MM.1S (cell line): Measurements from ENCODE around the gene REC8.

Source experiments
- DNase-seq: peaks from one replicate; pipeline ENCODE4 v3.0.0-alpha.2; 2015
- H2AFZ ChIP-seq: fragments of 300-600 bp; sonication (generic); 2 replicates; pipeline ENCODE4 v1.6.0; 2016; ENCODE audit warnings: antibody characterized with exemption, low read length
- H3F3A ChIP-seq: fragments of 300-600 bp; sonication (generic); 2 replicates; pipeline ENCODE4 v1.6.1; 2016; ENCODE audit warnings: mild to moderate bottlenecking, antibody characterized with exemption, low read length, moderate library complexity, mixed read lengths; ENCODE audit not compliant: insufficient read depth
- H3K27ac ChIP-seq: fragments of 300-600 bp; sonication (generic); 2 replicates; pipeline ENCODE4 v1.5.1; 2016; ENCODE audit warnings: mild to moderate bottlenecking, low read length
- H3K27me3 ChIP-seq: fragments of 300-600 bp; sonication (generic); replicated peaks from 2 replicates; pipeline ENCODE4 v1.6.0; 2016; ENCODE audit warnings: low read length; ENCODE audit not compliant: insufficient read depth
- H3K36me3 ChIP-seq: fragments of 300-600 bp; sonication (generic); replicated peaks from 2 replicates; pipeline ENCODE4 v1.6.1; 2016; ENCODE audit warnings: mild to moderate bottlenecking, low read length, mixed read lengths; ENCODE audit not compliant: insufficient read depth
- H3K4me1 ChIP-seq: fragments of 300-600 bp; sonication (generic); 2 replicates; pipeline ENCODE4 v1.6.1; 2016; ENCODE audit warnings: low read length, mixed read lengths
- H3K4me2 ChIP-seq: fragments of 300-600 bp; sonication (generic); 2 replicates; pipeline ENCODE4 v1.6.0; 2016; ENCODE audit warnings: low read depth, low read length
- H3K4me3 ChIP-seq: fragments of 300-600 bp; sonication (generic); 2 replicates; pipeline ENCODE4 v1.5.1; 2016; ENCODE audit warnings: low read length, mixed read lengths
- H3K79me2 ChIP-seq: fragments of 300-600 bp; sonication (generic); 2 replicates; pipeline ENCODE4 v1.6.1; 2016; ENCODE audit warnings: mixed run types, low read length, mixed read lengths
- H3K9ac ChIP-seq: fragments of 300-600 bp; sonication (generic); 2 replicates; pipeline ENCODE4 v1.6.1; 2016; ENCODE audit warnings: low read length, mixed read lengths
- H3K9me2 ChIP-seq: fragments of 300-600 bp; sonication (generic); replicated peaks from 2 replicates; pipeline ENCODE4 v1.6.1; 2016; ENCODE audit warnings: mild to moderate bottlenecking, low read length, mixed read lengths; ENCODE audit not compliant: insufficient read depth
- H3K9me3 ChIP-seq: fragments of 300-600 bp; sonication (generic); replicated peaks from 2 replicates; pipeline ENCODE4 v1.6.1; 2016; ENCODE audit warnings: mild to moderate bottlenecking, low read length, mixed read lengths; ENCODE audit not compliant: insufficient read depth
- H4K20me1 ChIP-seq: fragments of 300-600 bp; sonication (generic); 2 replicates; pipeline ENCODE4 v1.6.1; 2016; ENCODE audit warnings: mild to moderate bottlenecking, low read length, moderate library complexity, mixed read lengths; ENCODE audit not compliant: insufficient read depth
- CTCF ChIP-seq: fragments of 300-600 bp; sonication (generic); IDR thresholded peaks from 2 replicates; pipeline ENCODE4 v1.5.1; 2016; ENCODE audit warnings: antibody characterized with exemption, low read length, mixed read lengths
- EZH2 ChIP-seq: fragments of 300-600 bp; sonication (generic); optimal IDR thresholded peaks from 2 replicates; pipeline ENCODE3; 2017; ENCODE audit warnings: low read depth, mild to moderate bottlenecking, antibody characterized with exemption, low read length, mixed read lengths
- EZH2phosphoT487 ChIP-seq: fragments of 300-600 bp; sonication (generic); IDR thresholded peaks from 2 replicates; pipeline ENCODE4 v1.6.1; 2018; ENCODE audit warnings: antibody characterized with exemption, low read length

REC8 gene

GRCh38 chr14:24188251-24189058 is 16.6 kb downstream of the REC8 start, which contains the start of gene IPO4:
TSS of gene IPO4 (minus strand) at chr14:24188816. CDS start at chr14:24188787, 29 bp downstream.
- peak; percentile 91 for DNase-seq
- Histone ChIP-seq H3K79me2 (peaks cover 12% of the 10 kb centered on the region), H3K4me2 (peak within 1 kb of the TSS; percentile 68), H3K4me3 (peak within 1 kb of the TSS; percentile 75), H3K27ac (peak within 1 kb of the TSS; percentile 81), H3K4me1 (peaks cover 5% of the 10 kb centered on the region; the same call in 1 of the 2 replicates), H3K27me3 (no peaks in the 10 kb centered on the region), H2AFZ (peak within 1 kb of the TSS; percentile 27; the same call in 1 of the 2 replicates), H4K20me1 (no peaks in the 10 kb centered on the region), H3K36me3 (no peaks in the 10 kb centered on the region), H3K9me3 (no peaks in the 10 kb centered on the region), H3K9ac (peak within 1 kb of the TSS; percentile 79), H3K9me2 (no peaks in the 10 kb centered on the region), H3F3A (peaks cover 14% of the 10 kb centered on the region)
- TF ChIP-seq EZH2 (no peak), EZH2phosphoT487 (no peak), CTCF (no peak)

- peak overlapping the region; percentile 21; the same call in 1 of the 2 replicates for H3K27ac ChIP-seq
- no peak for TF ChIP-seq EZH2phosphoT487
- no peak for TF ChIP-seq CTCF
- TF ChIP-seq EZH2 = no peak
- H3K27me3 ChIP-seq = no peaks in the 10 kb centered on the region
- H3K4me1 ChIP-seq = peaks cover 5% of the 10 kb centered on the region; the same call in 1 of the 2 replicates
- DNase-seq = no peak
- H2AFZ ChIP-seq = no peak overlapping the region
- no peaks in the 10 kb centered on the region for H3K36me3 ChIP-seq
- H4K20me1 ChIP-seq = no peaks in the 10 kb centered on the region
- peaks cover 14% of the 10 kb centered on the region for H3K79me2 ChIP-seq
- H3K9ac ChIP-seq = no peak overlapping the region; the same call in 1 of the 2 replicates
- H3F3A ChIP-seq = peaks cover 14% of the 10 kb centered on the region
- H3K9me3 ChIP-seq = no peaks in the 10 kb centered on the region
- no peak overlapping the region for H3K4me3 ChIP-seq
- H3K4me2 ChIP-seq = peak overlapping the region; percentile 68; the same call in 1 of the 2 replicates
- H3K9me2 ChIP-seq = no peaks in the 10 kb centered on the region
Observed at GRCh38 chr14:24189059-24189375, 17.1 kb downstream of the REC8 start.

GRCh38 chr14:24189460-24189859 is 17.6 kb downstream of the REC8 start:
- Histone ChIP-seq H3K9me3 (no peaks in the 10 kb centered on the region), H3K4me3 (no peak overlapping the region), H3K27me3 (no peaks in the 10 kb centered on the region), H3K4me2 (0 out of 2 replicates have a peak overlapping the region, but pooled peaks have one; percentile 68), H2AFZ (no peak overlapping the region), H3K36me3 (no peaks in the 10 kb centered on the region), H3K27ac (peak overlapping the region; percentile 21; the same call in 1 of the 2 replicates), H3K9me2 (no peaks in the 10 kb centered on the region), H3K79me2 (peaks cover 18% of the 10 kb centered on the region), H4K20me1 (no peaks in the 10 kb centered on the region), H3F3A (peaks cover 14% of the 10 kb centered on the region), H3K4me1 (peaks cover 7% of the 10 kb centered on the region; the same call in 1 of the 2 replicates), H3K9ac (no peak overlapping the region; the same call in 1 of the 2 replicates)
- DNase-seq = no peak
- TF ChIP-seq EZH2 (no peak), CTCF (no peak), EZH2phosphoT487 (no peak)
